PC-9 (cell line): Measurements from ENCODE around the gene CNGA2.

Source experiments
- CTCF ChIP-seq: fragments of 200-600 bp; sonication (generic); conservative IDR thresholded peaks from 2 replicates; pipeline ENCODE4 v1.6.1; 2017; ENCODE audit warnings: mixed run types, antibody characterized with exemption, mild to moderate bottlenecking, moderate library complexity
- EZH2 ChIP-seq: fragments of 200-600 bp; sonication (generic); IDR thresholded peaks from 2 replicates; pipeline ENCODE4 v1.8.0; 2017; ENCODE audit warnings: antibody characterized with exemption, low read depth

DNA sequence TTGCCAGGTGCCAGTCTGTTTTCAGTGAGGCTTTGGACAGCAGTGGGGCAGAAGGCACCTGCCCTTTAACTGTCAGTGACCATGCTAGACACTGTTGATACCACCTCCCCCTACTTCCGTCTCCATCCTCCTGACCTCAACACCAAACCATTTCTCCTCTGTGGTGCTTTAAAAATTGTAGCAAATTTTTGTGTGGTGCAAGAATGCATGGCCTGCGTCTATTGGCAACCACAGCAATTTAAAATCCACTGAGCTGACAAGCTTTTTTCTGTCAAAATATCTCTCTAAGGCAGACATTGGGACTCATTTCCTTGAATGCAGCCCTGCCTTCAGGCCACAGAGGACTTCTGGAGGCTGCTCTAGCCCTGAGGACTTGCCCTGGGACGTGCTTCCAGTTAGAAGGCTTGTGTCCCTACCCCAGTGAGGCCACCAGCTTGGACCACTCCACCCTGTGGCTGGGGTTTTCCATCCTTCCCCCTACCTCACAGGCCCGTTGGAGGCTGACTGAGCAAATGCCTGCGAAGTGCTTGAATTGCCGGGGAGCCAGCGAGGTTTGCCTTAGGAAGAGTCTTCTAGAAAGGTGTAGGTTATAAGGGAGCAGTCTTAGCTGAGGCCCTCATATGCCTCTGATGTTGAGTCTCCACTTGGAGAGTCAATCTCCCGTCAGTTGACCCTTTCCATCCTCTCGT lies 32.4 kb upstream of the CNGA2 start:
- TF ChIP-seq CTCF, result no peak
- TF ChIP-seq EZH2, result no peak
